DMS153 (cell line): Measurements from ENCODE around the gene TPRG1L.
"Not testable (repeated sequence)": the region's sequence is repeated elsewhere in the genome, so short reads cannot be mapped to it uniquely, and the experiment has no call there.

Experiments
- DNase-seq: peaks from one replicate; lab custom pipeline; 2025; lab: John Stamatoyannopoulos, UW

TPRG1L gene

GRCh38 chr1:3624200-3625136, at the start of gene TPRG1L:
Gene TPRG1L, plus strand, starts transcription at chr1:3625015. Its CDS starts 58 bp downstream, at chr1:3625073.
- DNase-seq: peak; percentile 81

- not testable (repeated sequence) for DNase-seq
Observed at GRCh38 chr1:3575515-3575914, 49.3 kb upstream of the TPRG1L start.

GRCh38 chr1:3575993-3576392, 48.8 kb upstream of the TPRG1L start:
- no peak for DNase-seq

- DNase-seq: no peak
Observed at GRCh38 chr1:3577300-3577699, 47.5 kb upstream of the TPRG1L start.

GRCh38 chr1:3577711-3578432, 46.9 kb upstream of the TPRG1L start:
- no peak for DNase-seq

- no peak for DNase-seq
Observed at GRCh38 chr1:3578433-3578805, 46.4 kb upstream of the TPRG1L start.

GRCh38 chr1:3578906-3579305, 45.9 kb upstream of the TPRG1L start:
- no peak for DNase-seq

- no peak for DNase-seq
Observed at GRCh38 chr1:3579626-3580025, 45.2 kb upstream of the TPRG1L start.

- DNase-seq: no peak
Observed at GRCh38 chr1:3580231-3580630, 44.6 kb upstream of the TPRG1L start.

GRCh38 chr1:3581296-3582036, 43.3 kb upstream of the TPRG1L start:
- no peak for DNase-seq

GRCh38 chr1:3583751-3584150, 41.1 kb upstream of the TPRG1L start:
- not testable (repeated sequence) for DNase-seq

GRCh38 chr1:3584915-3585314, 39.9 kb upstream of the TPRG1L start:
- no peak for DNase-seq

GRCh38 chr1:3585353-3585868, 39.4 kb upstream of the TPRG1L start:
- not testable (repeated sequence) for DNase-seq

- DNase-seq: no peak
Observed at GRCh38 chr1:3585940-3586568, 38.8 kb upstream of the TPRG1L start.

GRCh38 chr1:3586986-3587759, 37.6 kb upstream of the TPRG1L start:
- no peak for DNase-seq

- DNase-seq: no peak
Observed at GRCh38 chr1:3588395-3588794, 36.4 kb upstream of the TPRG1L start.

- DNase-seq: no peak
Observed at GRCh38 chr1:3590139-3590763, 34.6 kb upstream of the TPRG1L start.

GRCh38 chr1:3590951-3591865, 33.6 kb upstream of the TPRG1L start:
- no peak for DNase-seq

GRCh38 chr1:3593334-3593733, 31.5 kb upstream of the TPRG1L start:
- DNase-seq: no peak
